ENCODE data around the gene GNAZ. TPM values are rescaled to one million over a fixed set of nuclear protein-coding genes. Genes with fewer than 3 reads are reported as not detected.
"Not testable (repeated sequence)": the region's sequence is repeated elsewhere in the genome, so short reads cannot be mapped to it uniquely, and the experiment has no call there.

Gene GNAZ
- total and polyA plus RNA-seq, 2 donors (not counting 1 experiment from before 2014, with no cell fraction given): 2.8 to 9.1 TPM

GRCh38 chr22:23023294-23023693 lies 47.0 kb upstream of the GNAZ start:
- Mint-ChIP-seq H3K27me3 (no peaks in the 10 kb centered on the region), H3K9me3 (ENCODE audit: insufficient read depth) (peaks cover 6% of the 10 kb centered on the region), H3K4me3 (no peak overlapping the region), H3K4me1 (peaks cover 14% of the 10 kb centered on the region), H3K27ac (no peak overlapping the region)
- Histone ChIP-seq H4K20me1 (ENCODE audit: control insufficient read depth, insufficient read depth, low read length, poor library complexity, severe bottlenecking) (no peaks in the 10 kb centered on the region), H3K4me2 (replicated peaks; ENCODE audit: low read depth, low read length, poor library complexity, severe bottlenecking) (no peak overlapping the region), H3K4me1 (ENCODE audit: control insufficient read depth in 2 of 2, insufficient read depth in 2 of 2, low read length in 2 of 2) (peaks cover 0 to 5% of the 10 kb centered on the region in 2 donors), H3K36me3 (replicated peaks in 1 of 2; ENCODE audit: control extremely low read depth in 1 of 2, control insufficient read depth in 1 of 2, extremely low read depth in 1 of 2, insufficient read depth in 2 of 2, low read length in 1 of 2) (no peaks in the 10 kb centered on the region), H3K27ac (ENCODE audit: low read length in 2 of 2) (no peak overlapping the region), H3K27me3 (replicated peaks in 1 of 4; ENCODE audit: control extremely low read depth in 1 of 4, control insufficient read depth in 3 of 4, insufficient read depth in 4 of 4, low read length in 3 of 4) (no peaks in the 10 kb centered on the region), H2AFZ (ENCODE audit: insufficient read depth, low read depth, low read length, poor library complexity, severe bottlenecking) (no peak overlapping the region), H3K9ac (ENCODE audit: low read length) (no peak overlapping the region), H3K79me2 (ENCODE audit: control insufficient read depth, insufficient read depth, low read length) (no peaks in the 10 kb centered on the region), H3K4me3 (ENCODE audit: control extremely low read depth in 1 of 5, extremely low read depth in 1 of 5, insufficient read depth in 1 of 5, low read depth in 2 of 5, low read length in 4 of 5) (no peak overlapping the region), H3K9me3 (ENCODE audit: control extremely low read depth in 1 of 3, control insufficient read depth in 2 of 3, insufficient read depth in 1 of 3, low read length in 2 of 3) (no peaks in the 10 kb centered on the region)
- DNase-seq: no peak
- ChIA-PET CTCF (no interaction called here), POLR2A (no interaction called here)
- intact Hi-C loops (cut with micrococcal nuclease): no loop called here
- no peak for ATAC-seq (ENCODE audit: low read depth)
- no peak for TF ChIP-seq EZH2 (IDR thresholded peaks at IDR 0.05; ENCODE audit: borderline replicate concordance, insufficient read depth, low read depth, low read length, poor library complexity, severe bottlenecking)
- TF ChIP-seq CTCF (IDR thresholded peaks at IDR 0.05): no peak
- WGBS (ENCODE audit: insufficient coverage): no CpG with 5 or more reads among the region's 2 CpGs

DNA sequence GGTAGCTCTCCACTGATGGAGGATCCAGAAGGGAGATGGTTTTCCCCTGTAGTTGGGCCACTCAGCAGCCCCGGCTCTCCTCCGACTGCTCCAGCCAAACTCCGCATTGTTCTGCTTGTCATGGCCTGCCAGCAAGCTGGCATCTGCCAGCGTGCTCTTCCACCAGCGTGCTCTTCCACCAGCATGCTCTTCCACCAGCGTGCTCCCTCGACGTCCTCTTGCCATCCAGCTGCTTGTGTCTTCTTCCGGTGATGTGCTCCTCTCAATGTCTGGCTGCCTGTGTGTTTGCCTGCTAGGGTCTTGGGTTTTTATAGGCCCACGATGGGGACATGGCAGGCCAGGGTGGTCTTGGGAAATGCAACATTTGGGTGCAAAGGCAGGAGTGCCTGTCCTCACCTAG lies 43.5 kb upstream of the GNAZ start:
- Histone ChIP-seq H2AFZ (ENCODE audit: insufficient read depth, low read depth, low read length, poor library complexity, severe bottlenecking) (no peak overlapping the region), H3K36me3 (replicated peaks in 1 of 2; ENCODE audit: control extremely low read depth in 1 of 2, control insufficient read depth in 1 of 2, extremely low read depth in 1 of 2, insufficient read depth in 2 of 2, low read length in 1 of 2) (no peaks in the 10 kb centered on the region), H3K27ac (ENCODE audit: low read length in 2 of 2) (no peak overlapping the region), H3K4me2 (replicated peaks; ENCODE audit: low read depth, low read length, poor library complexity, severe bottlenecking) (no peak overlapping the region), H3K4me1 (ENCODE audit: control insufficient read depth in 2 of 2, insufficient read depth in 2 of 2, low read length in 2 of 2) (no peaks in the 10 kb centered on the region), H3K4me3 (ENCODE audit: control extremely low read depth in 1 of 5, extremely low read depth in 1 of 5, insufficient read depth in 1 of 5, low read depth in 2 of 5, low read length in 4 of 5) (no peak overlapping the region), H4K20me1 (ENCODE audit: control insufficient read depth, insufficient read depth, low read length, poor library complexity, severe bottlenecking) (no peaks in the 10 kb centered on the region), H3K27me3 (replicated peaks in 1 of 4; ENCODE audit: control extremely low read depth in 1 of 4, control insufficient read depth in 3 of 4, insufficient read depth in 4 of 4, low read length in 3 of 4) (no peaks in the 10 kb centered on the region), H3K79me2 (ENCODE audit: control insufficient read depth, insufficient read depth, low read length) (no peaks in the 10 kb centered on the region), H3K9me3 (ENCODE audit: control extremely low read depth in 1 of 3, control insufficient read depth in 2 of 3, insufficient read depth in 1 of 3, low read length in 2 of 3) (peaks cover 0 to 3% (median 0%) of the 10 kb centered on the region in 3 donors), H3K9ac (ENCODE audit: low read length) (no peak overlapping the region)
- Mint-ChIP-seq H3K27me3 (no peaks in the 10 kb centered on the region), H3K9me3 (ENCODE audit: insufficient read depth) (peaks cover 4% of the 10 kb centered on the region), H3K27ac (no peak overlapping the region), H3K4me1 (peaks cover 5% of the 10 kb centered on the region), H3K4me3 (no peak overlapping the region)
- intact Hi-C loops (cut with micrococcal nuclease): no loop called here
- ChIA-PET POLR2A (no interaction called here), CTCF (no interaction called here)
- TF ChIP-seq EZH2 (IDR thresholded peaks at IDR 0.05; ENCODE audit: borderline replicate concordance, insufficient read depth, low read depth, low read length, poor library complexity, severe bottlenecking): no peak
- TF ChIP-seq CTCF (IDR thresholded peaks at IDR 0.05): no peak
- ATAC-seq (ENCODE audit: low read depth): no peak
- DNase-seq: no peak
- 99% methylated on average over 9 of the region's 10 CpGs for WGBS (ENCODE audit: insufficient coverage)

DNA sequence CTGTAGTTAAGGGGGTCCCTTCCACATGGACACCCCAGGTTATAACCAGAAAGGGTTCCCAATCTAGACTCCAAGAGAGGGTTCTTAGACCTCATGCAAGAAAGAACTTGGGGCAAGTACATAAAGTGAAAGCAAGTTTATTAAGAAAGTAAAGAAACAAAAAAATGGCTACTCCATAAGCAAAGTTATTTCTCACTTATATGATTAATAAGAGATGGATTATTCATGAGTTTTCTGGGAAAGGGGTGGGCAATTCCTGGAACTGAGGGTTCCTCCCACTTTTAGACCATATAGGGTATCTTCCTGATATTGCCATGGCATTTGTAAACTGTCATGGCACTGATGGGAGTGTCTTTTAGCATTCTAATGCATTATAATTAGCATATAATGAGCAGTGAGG lies 42.5 kb upstream of the GNAZ start:
- POLR2A ChIA-PET; H3K4me3 Mint-ChIP-seq; DNase-seq; H3K79me2 ChIP-seq (ENCODE audit: control insufficient read depth, insufficient read depth, low read length); H3K4me3 ChIP-seq (ENCODE audit: control extremely low read depth in 1 of 5, extremely low read depth in 1 of 5, insufficient read depth in 1 of 5, low read depth in 2 of 5, low read length in 4 of 5); H3K4me1 Mint-ChIP-seq; H3K27me3 Mint-ChIP-seq; H2AFZ ChIP-seq (ENCODE audit: insufficient read depth, low read depth, low read length, poor library complexity, severe bottlenecking); H3K4me2 ChIP-seq (replicated peaks; ENCODE audit: low read depth, low read length, poor library complexity, severe bottlenecking); CTCF ChIA-PET; H4K20me1 ChIP-seq (ENCODE audit: control insufficient read depth, insufficient read depth, low read length, poor library complexity, severe bottlenecking); H3K9me3 Mint-ChIP-seq (ENCODE audit: insufficient read depth); H3K27ac Mint-ChIP-seq; H3K27me3 ChIP-seq (replicated peaks in 1 of 4; ENCODE audit: control extremely low read depth in 1 of 4, control insufficient read depth in 3 of 4, insufficient read depth in 4 of 4, low read length in 3 of 4); H3K9ac ChIP-seq (ENCODE audit: low read length); H3K36me3 ChIP-seq (replicated peaks in 1 of 2; ENCODE audit: control extremely low read depth in 1 of 2, control insufficient read depth in 1 of 2, extremely low read depth in 1 of 2, insufficient read depth in 2 of 2, low read length in 1 of 2); intact Hi-C loops (cut with micrococcal nuclease); H3K9me3 ChIP-seq (ENCODE audit: control extremely low read depth in 1 of 3, control insufficient read depth in 2 of 3, insufficient read depth in 1 of 3, low read length in 2 of 3); H3K27ac ChIP-seq (ENCODE audit: low read length in 2 of 2); H3K4me1 ChIP-seq (ENCODE audit: control insufficient read depth in 2 of 2, insufficient read depth in 2 of 2, low read length in 2 of 2); ATAC-seq (ENCODE audit: low read depth): not testable (repeated sequence)

Measured in B cell (primary cell).